Gastrocnemius medialis (tissue), 4 donors: Measurements from ENCODE around the gene EPS15.

Source experiments
- CTCF ChIP-seq, 5 experiments: fragments of 450-650 bp in 3 of 5; fragments of 200-600 bp in 2 of 5; sonication (generic) in 2 of 5; IDR thresholded peaks in 4 of 5; conservative IDR thresholded peaks in 1 of 5; 1 replicate in 4 of 5; 2 replicates in 1 of 5; pipeline ENCODE4 v1.5.1; 2016 to 2019; ENCODE audit warnings: antibody characterized with exemption in 5 of 5, mild to moderate bottlenecking in 3 of 5, moderate library complexity in 3 of 5
- POLR2A ChIP-seq, 2 donors: fragments of 450-650 bp; IDR thresholded peaks; one replicate each; pipeline ENCODE4 v1.6.1; 2017; ENCODE audit warnings: antibody characterized with exemption in 2 of 2, mild to moderate bottlenecking in 2 of 2, moderate library complexity in 2 of 2

DNA sequence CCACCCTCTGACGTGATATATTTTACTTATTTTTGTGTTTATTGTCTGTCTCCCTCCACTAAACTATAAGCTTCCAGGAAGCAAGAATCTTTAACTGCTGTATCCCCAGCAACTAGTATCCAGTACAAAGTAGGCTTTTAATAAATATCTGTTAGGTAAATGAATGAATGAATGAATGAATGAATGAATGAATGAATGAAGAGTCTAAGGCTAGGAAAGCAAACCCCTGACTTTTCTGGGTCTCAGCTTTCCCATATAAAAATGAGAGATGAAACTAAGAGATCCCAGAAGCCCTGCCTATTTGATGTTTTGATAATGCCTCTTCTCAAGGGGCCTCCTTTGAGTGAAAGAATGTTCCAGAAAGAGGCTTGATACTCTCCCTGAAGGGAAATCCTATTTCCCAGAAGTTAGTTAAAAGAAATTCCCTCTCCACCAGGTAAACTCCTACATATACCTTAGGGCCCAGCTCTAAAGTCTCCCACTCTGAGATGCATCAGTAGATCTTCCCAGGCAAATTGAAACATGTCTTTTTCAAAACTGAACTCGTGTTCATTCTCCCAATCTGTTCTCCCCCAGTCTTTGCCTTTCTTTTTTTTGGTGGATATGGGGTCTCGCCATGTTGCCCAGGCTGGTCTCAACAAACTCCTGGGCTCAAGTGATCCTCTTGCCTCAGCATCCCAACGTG, 196.5 kb downstream of the EPS15 start:
- TF ChIP-seq POLR2A (IDR thresholded peaks at IDR 0.05): no peak
- no peak for TF ChIP-seq CTCF (IDR thresholded peaks at IDR 0.05 in 4 of 5, conservative IDR thresholded peaks at IDR 0.05 in 1 of 5)
